Gastroesophageal sphincter (tissue), 4 donors: ENCODE measurements around the gene SP7. TPM values are rescaled to one million over a fixed set of nuclear protein-coding genes. Genes with fewer than 3 reads are reported as not detected.
"Not testable (repeated sequence)": the region's sequence is repeated elsewhere in the genome, so short reads cannot be mapped to it uniquely, and the experiment has no call there.

Experiments
- ATAC-seq: fragments of 150-250 bp; one replicate; pipeline ENCODE4 v1.9.1; 2016; ENCODE audit warnings: mild to moderate bottlenecking, moderate library complexity
- H3K27ac ChIP-seq, 4 donors: fragments of 200-600 bp; sonication (generic) in 3 of 4; 1 replicate in 3 of 4; 2 replicates in 1 of 4; pipeline ENCODE4 v1.5.1; 2016 to 2019
- H3K27me3 ChIP-seq: fragments of 200-600 bp; sonication (generic); one replicate; pipeline ENCODE4 v1.5.1; 2019
- H3K36me3 ChIP-seq, 2 donors: fragments of 200-600 bp; sonication (generic); one replicate each; pipeline ENCODE4 v1.5.1; 2019; ENCODE audit warnings: control low read depth in 1 of 2
- H3K4me1 ChIP-seq, 3 donors: fragments of 200-600 bp; sonication (generic); 1 replicate in 2 of 3; 2 replicates in 1 of 3; pipeline ENCODE4 v1.5.1; 2016 to 2019; ENCODE audit warnings: control low read depth in 2 of 3
- H3K4me3 ChIP-seq, 2 donors: fragments of 200-600 bp; sonication (generic); one replicate each; pipeline ENCODE4 v1.5.1; 2019; ENCODE audit warnings: mild to moderate bottlenecking in 1 of 2, moderate library complexity in 1 of 2
- H3K9me3 ChIP-seq, 3 donors: fragments of 200-600 bp; sonication (generic); one replicate each; pipeline ENCODE4 v1.5.1; 2017 to 2019; ENCODE audit warnings: control low read depth in 2 of 3
- CTCF ChIP-seq, 4 experiments: fragments of 200-600 bp in 2 of 4; fragments of 450-650 bp in 2 of 4; sonication (generic) in 1 of 4; IDR thresholded peaks; one replicate each; pipeline ENCODE4 v1.5.1; 2017 to 2019; ENCODE audit warnings: antibody characterized with exemption in 4 of 4, mild to moderate bottlenecking in 2 of 4, moderate library complexity in 2 of 4
- EP300 ChIP-seq: sonication (generic); formaldehyde crosslinking; IDR thresholded peaks from one replicate; pipeline ENCODE4 v1.6.1; 2017; ENCODE audit warnings: antibody characterized with exemption, mild to moderate bottlenecking
- POLR2A ChIP-seq, 2 donors: fragments of 450-650 bp; IDR thresholded peaks; one replicate each; pipeline ENCODE4 v1.6.1; 2017; ENCODE audit warnings: antibody characterized with exemption in 2 of 2, mild to moderate bottlenecking in 2 of 2, moderate library complexity in 1 of 2
- POLR2AphosphoS5 ChIP-seq: sonication (generic); formaldehyde crosslinking; IDR thresholded peaks from one replicate; pipeline ENCODE4 v1.6.1; 2017; ENCODE audit warnings: antibody characterized with exemption
- WGBS, 2 donors: methylation state at CpG; one replicate each; pipeline ENCODE4 v1.1.5; 2018; ENCODE audit warnings: low coverage in 1 of 2; 5-methylcytosine and 5-hydroxymethylcytosine counted together
- total RNA-seq, 4 donors: library from RNA; depleted of rRNA; stranded (reverse); fragments of >200 nt; gene quantifications; one replicate each; pipeline ENCODE4 v1.1.0, GENCODE V29; 2016

The SP7 gene
- total RNA-seq, 4 donors from 2014 or later = not detected

GRCh38 chr12:53300187-53300586 is 36.0 kb downstream of the SP7 start:
- H3K4me1 ChIP-seq = peaks cover 4 to 77% (median 33%) of the 10 kb centered on the region in 3 donors

GRCh38 chr12:53299454-53300180 is 36.5 kb downstream of the SP7 start, which contains the start of gene MYG1:
Gene MYG1, plus strand, starts transcription at chr12:53299695. Its CDS starts 43 bp downstream, at chr12:53299738.
- ATAC-seq = peak; percentile 73
- WGBS, 2 donors = 1% methylated on average over 11 of the region's 51 CpGs; no CpG with 5 or more reads in 1 of the 2 donors
- Histone ChIP-seq H3K4me1 (peaks cover 4 to 82% (median 36%) of the 10 kb centered on the region in 3 donors), H3K27me3 (no peaks in the 10 kb centered on the region), H3K36me3 (peaks cover 0 to 51% of the 10 kb centered on the region in 2 donors), H3K4me3 (peak within 1 kb of the TSS; percentile 51 to 83), H3K9me3 (no peaks in the 10 kb centered on the region), H3K27ac (peak within 1 kb of the TSS; percentile 17 to 81 (median 79))
- TF ChIP-seq POLR2AphosphoS5 (peak; percentile 81), EP300 (no peak), POLR2A (IDR thresholded peaks at IDR 0.05) (peak; percentile 64 to 71), CTCF (IDR thresholded peaks at IDR 0.05) (peak in 2 of 4 experiments; percentile 40 to 51)

More at GRCh38 chr12:53300187-53300586, 36.0 kb downstream of the SP7 start:
- WGBS, 2 donors = 0 to 3% methylated on average over 5 to 9 of the region's 12 CpGs
- ATAC-seq = no peak
- no peak for TF ChIP-seq POLR2A (IDR thresholded peaks at IDR 0.05)
- no peak for TF ChIP-seq EP300
- no peak for TF ChIP-seq POLR2AphosphoS5
- no peak for TF ChIP-seq CTCF (IDR thresholded peaks at IDR 0.05)
- H3K9me3 ChIP-seq = no peaks in the 10 kb centered on the region
- H3K36me3 ChIP-seq = peaks cover 0 to 54% of the 10 kb centered on the region in 2 donors
- H3K27ac ChIP-seq = peak overlapping the region in 3 of 4 donors; percentile 77 to 81 (median 81)
- H3K27me3 ChIP-seq = no peaks in the 10 kb centered on the region
- H3K4me3 ChIP-seq = peak overlapping the region; percentile 51 to 83

- TF ChIP-seq EP300 = no peak
- no peak for TF ChIP-seq POLR2AphosphoS5
- no peak for TF ChIP-seq POLR2A (IDR thresholded peaks at IDR 0.05)
- TF ChIP-seq CTCF (IDR thresholded peaks at IDR 0.05) = no peak
- no peaks in the 10 kb centered on the region for H3K9me3 ChIP-seq
- H3K27ac ChIP-seq = peak overlapping the region; percentile 17 to 81 (median 79)
- no peak for ATAC-seq
- H3K27me3 ChIP-seq = no peaks in the 10 kb centered on the region
- peaks cover 0 to 45% of the 10 kb centered on the region in 2 donors for H3K36me3 ChIP-seq
- H3K4me1 ChIP-seq = peaks cover 4 to 86% (median 38%) of the 10 kb centered on the region in 3 donors
- 39 to 43% methylated on average over 5 of the region's 5 CpGs for WGBS, 2 donors
- peak overlapping the region in 1 of 2 donors; percentile 83 for H3K4me3 ChIP-seq
Measured at GRCh38 chr12:53299101-53299453, 37.1 kb downstream of the SP7 start.

GRCh38 chr12:53298164-53298563 is 38.0 kb downstream of the SP7 start:
- Histone ChIP-seq H3K4me1 (peaks cover 4 to 82% (median 38%) of the 10 kb centered on the region in 3 donors), H3K36me3 (peaks cover 0 to 36% of the 10 kb centered on the region in 2 donors), H3K27me3 (no peaks in the 10 kb centered on the region), H3K9me3 (no peaks in the 10 kb centered on the region), H3K4me3 (no peak overlapping the region), H3K27ac (peak overlapping the region in 3 of 4 donors; percentile 7 to 81 (median 77))
- TF ChIP-seq CTCF (IDR thresholded peaks at IDR 0.05) (no peak), EP300 (no peak), POLR2A (IDR thresholded peaks at IDR 0.05) (no peak), POLR2AphosphoS5 (no peak)
- 50 to 52% methylated on average over 5 of the region's 5 CpGs for WGBS, 2 donors
- no peak for ATAC-seq

- peaks cover 4 to 72% (median 38%) of the 10 kb centered on the region in 3 donors for H3K4me1 ChIP-seq
- ATAC-seq = not testable (repeated sequence)
- WGBS, 2 donors = 92% methylated on average over 9 of the region's 10 CpGs; no CpG with 5 or more reads in 1 of the 2 donors
Measured at GRCh38 chr12:53297106-53297505, 39.0 kb downstream of the SP7 start.

More at GRCh38 chr12:53297106-53297505, 39.0 kb downstream of the SP7 start:
- not testable (repeated sequence) for H3K9me3 ChIP-seq, H3K27me3 ChIP-seq, H3K4me3 ChIP-seq
- peaks cover 0 to 26% of the 10 kb centered on the region in 2 donors for H3K36me3 ChIP-seq
- peak overlapping the region in 2 of 4 donors; percentile 7 to 81 for H3K27ac ChIP-seq
